ENCODE data around the gene ITM2C. TPM values are rescaled to one million over a fixed set of nuclear protein-coding genes. Genes with fewer than 3 reads are reported as not detected.
A peak's percentile ranks its signal among the peaks of the same experiment; 100 is the strongest.

ITM2C gene
- total and polyA plus RNA-seq, 4 donors, result 18.0 to 99.7 (median 23.1) TPM

DNA sequence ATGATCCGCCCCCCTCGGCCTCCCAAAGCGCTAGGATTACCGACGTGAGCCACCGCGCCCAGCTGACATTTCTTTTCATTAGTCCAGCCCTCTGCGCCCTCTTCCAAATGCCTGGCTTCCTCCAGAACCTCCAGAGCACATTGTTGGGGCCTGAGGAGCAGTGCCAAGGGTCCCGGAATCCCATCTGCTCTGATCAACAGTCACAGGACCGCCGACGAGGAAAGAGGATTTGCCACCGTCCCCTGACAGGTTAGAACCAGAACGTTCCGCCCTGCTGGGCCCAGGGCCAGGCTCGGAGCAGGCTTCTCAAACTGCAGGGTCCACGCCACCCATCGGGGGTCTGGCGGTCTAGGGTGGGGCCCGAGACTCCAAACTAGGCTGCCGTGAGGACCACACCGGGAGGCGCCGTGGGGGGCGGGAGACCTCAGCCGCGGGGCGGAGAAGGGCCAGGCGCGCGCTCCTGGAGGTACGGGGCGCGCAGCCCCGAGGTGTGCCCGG is 36.9 kb upstream of the ITM2C start:
- Histone ChIP-seq H3K9me3 (ENCODE audit: control insufficient read depth in 4 of 4, insufficient read depth in 3 of 4, low read length in 3 of 4) (peaks cover 0 to 6% (median 0%) of the 10 kb centered on the region in 4 donors), H3K9ac (ENCODE audit: insufficient read depth in 1 of 2, low read length in 2 of 2) (no peak overlapping the region), H3K36me3 (ENCODE audit: control insufficient read depth in 4 of 4, insufficient read depth in 4 of 4, low read length in 4 of 4) (no peaks in the 10 kb centered on the region), H3K4me1 (ENCODE audit: control insufficient read depth in 5 of 5, insufficient read depth in 5 of 5, low read length in 5 of 5) (peaks cover 0 to 11% (median 0%) of the 10 kb centered on the region in 5 donors), H3K27ac (ENCODE audit: low read depth in 1 of 2, low read length in 1 of 2) (no peak overlapping the region), H3K4me3 (no peak overlapping the region), H3K27me3 (ENCODE audit: control insufficient read depth in 3 of 3, insufficient read depth in 3 of 3, low read length in 2 of 3) (peaks cover 0 to 12% (median 5%) of the 10 kb centered on the region in 3 donors)
- DNase-seq, result peak in 1 of 3 donors; percentile 29
- ATAC-seq (ENCODE audit: insufficient read depth, low FRiP score), result no peak
- TF ChIP-seq, protein P1, sequence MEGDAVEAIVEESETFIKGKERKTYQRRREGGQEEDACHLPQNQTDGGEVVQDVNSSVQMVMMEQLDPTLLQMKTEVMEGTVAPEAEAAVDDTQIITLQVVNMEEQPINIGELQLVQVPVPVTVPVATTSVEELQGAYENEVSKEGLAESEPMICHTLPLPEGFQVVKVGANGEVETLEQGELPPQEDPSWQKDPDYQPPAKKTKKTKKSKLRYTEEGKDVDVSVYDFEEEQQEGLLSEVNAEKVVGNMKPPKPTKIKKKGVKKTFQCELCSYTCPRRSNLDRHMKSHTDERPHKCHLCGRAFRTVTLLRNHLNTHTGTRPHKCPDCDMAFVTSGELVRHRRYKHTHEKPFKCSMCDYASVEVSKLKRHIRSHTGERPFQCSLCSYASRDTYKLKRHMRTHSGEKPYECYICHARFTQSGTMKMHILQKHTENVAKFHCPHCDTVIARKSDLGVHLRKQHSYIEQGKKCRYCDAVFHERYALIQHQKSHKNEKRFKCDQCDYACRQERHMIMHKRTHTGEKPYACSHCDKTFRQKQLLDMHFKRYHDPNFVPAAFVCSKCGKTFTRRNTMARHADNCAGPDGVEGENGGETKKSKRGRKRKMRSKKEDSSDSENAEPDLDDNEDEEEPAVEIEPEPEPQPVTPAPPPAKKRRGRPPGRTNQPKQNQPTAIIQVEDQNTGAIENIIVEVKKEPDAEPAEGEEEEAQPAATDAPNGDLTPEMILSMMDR (IDR thresholded peaks at IDR 0.05; ENCODE audit: control extremely low read depth, extremely low read depth), result no peak
- 21 to 33% methylated on average over 34 to 36 of the region's 36 CpGs for WGBS, 2 donors

DNA sequence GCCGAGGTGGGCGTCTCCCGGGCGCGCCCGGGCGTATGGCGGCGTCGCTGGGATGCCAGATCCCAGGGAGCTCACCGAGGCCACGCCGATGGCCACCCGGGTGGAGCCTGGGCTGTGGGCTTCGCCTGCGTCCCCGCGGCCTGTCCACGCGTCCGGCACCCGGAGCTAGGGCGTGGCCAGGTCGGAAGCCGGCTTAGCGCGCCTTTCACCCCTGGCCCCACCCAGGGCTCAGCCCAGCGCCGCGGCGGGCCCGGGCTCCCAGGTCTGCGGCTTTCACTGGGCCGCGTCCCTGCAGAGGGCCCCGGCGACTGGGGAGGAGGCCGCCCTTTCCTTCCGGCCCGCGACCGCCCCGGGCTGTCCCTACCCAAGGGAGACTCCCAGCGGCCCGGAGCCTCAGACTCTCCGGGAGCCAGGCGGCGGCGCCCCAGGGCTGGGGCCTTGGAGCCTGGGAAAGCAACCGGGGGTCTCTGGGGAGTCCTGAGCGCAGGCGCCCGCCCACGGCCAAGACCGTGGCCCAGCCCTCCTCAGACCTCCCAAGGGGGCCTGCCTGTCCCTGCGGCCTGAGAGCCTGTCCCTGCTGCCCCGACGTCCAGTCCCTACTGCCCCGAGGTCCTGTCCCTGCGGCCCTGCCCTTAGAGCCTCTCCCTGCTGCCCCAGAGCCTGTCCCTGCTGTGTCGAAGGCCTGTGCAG is 36.3 kb upstream of the ITM2C start:
- H3K36me3 ChIP-seq (ENCODE audit: control insufficient read depth in 4 of 4, insufficient read depth in 4 of 4, low read length in 4 of 4), result no peaks in the 10 kb centered on the region
- peaks cover 0 to 11% (median 0%) of the 10 kb centered on the region in 5 donors for H3K4me1 ChIP-seq (ENCODE audit: control insufficient read depth in 5 of 5, insufficient read depth in 5 of 5, low read length in 5 of 5)
- H3K27ac ChIP-seq (ENCODE audit: low read depth in 1 of 2, low read length in 1 of 2), result no peak overlapping the region
- TF ChIP-seq, protein P1 (IDR thresholded peaks at IDR 0.05; ENCODE audit: control extremely low read depth, extremely low read depth), result no peak
- no peak overlapping the region for H3K4me3 ChIP-seq
- ATAC-seq (ENCODE audit: insufficient read depth, low FRiP score), result no peak
- H3K27me3 ChIP-seq (ENCODE audit: control insufficient read depth in 3 of 3, insufficient read depth in 3 of 3, low read length in 2 of 3), result peaks cover 0 to 12% (median 5%) of the 10 kb centered on the region in 3 donors
- 11 to 15% methylated on average over 50 to 61 of the region's 61 CpGs for WGBS, 2 donors
- H3K9me3 ChIP-seq (ENCODE audit: control insufficient read depth in 4 of 4, insufficient read depth in 3 of 4, low read length in 3 of 4), result peaks cover 0 to 6% (median 0%) of the 10 kb centered on the region in 4 donors
- no peak overlapping the region for H3K9ac ChIP-seq (ENCODE audit: insufficient read depth in 1 of 2, low read length in 2 of 2)
- peak in 2 of 3 donors; percentile 18 to 21 for DNase-seq

DNA sequence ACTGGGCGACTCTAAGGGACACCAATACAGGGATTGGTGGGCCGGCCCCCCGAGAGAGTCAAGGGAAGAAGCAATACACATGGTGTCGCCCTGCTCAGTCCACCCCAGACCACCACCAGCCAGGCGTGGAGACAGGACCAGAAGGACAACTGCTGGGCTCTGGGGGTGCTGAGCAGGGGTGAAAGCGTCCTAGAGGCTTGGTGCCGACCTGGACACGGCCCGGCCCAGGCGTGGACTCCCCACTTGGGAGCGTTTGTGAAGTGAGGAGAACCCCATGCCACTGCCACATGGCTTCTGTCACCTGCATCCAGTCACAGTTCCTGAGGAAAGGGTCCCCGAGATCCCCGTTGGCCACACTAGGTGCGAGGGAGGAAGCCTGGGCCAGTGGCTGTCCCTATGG is 35.4 kb upstream of the ITM2C start:
- H3K9me3 ChIP-seq (ENCODE audit: control insufficient read depth in 4 of 4, insufficient read depth in 3 of 4, low read length in 3 of 4), result peaks cover 0 to 6% (median 0%) of the 10 kb centered on the region in 4 donors
- H3K36me3 ChIP-seq (ENCODE audit: control insufficient read depth in 4 of 4, insufficient read depth in 4 of 4, low read length in 4 of 4), result no peaks in the 10 kb centered on the region
- TF ChIP-seq, protein P1 (IDR thresholded peaks at IDR 0.05; ENCODE audit: control extremely low read depth, extremely low read depth), result no peak
- no peak overlapping the region for H3K27ac ChIP-seq (ENCODE audit: low read depth in 1 of 2, low read length in 1 of 2)
- peaks cover 0 to 11% (median 0%) of the 10 kb centered on the region in 5 donors for H3K4me1 ChIP-seq (ENCODE audit: control insufficient read depth in 5 of 5, insufficient read depth in 5 of 5, low read length in 5 of 5)
- 97 to 98% methylated on average over 14 of the region's 14 CpGs for WGBS, 2 donors
- ATAC-seq (ENCODE audit: insufficient read depth, low FRiP score), result no peak
- peaks cover 0 to 12% (median 5%) of the 10 kb centered on the region in 3 donors for H3K27me3 ChIP-seq (ENCODE audit: control insufficient read depth in 3 of 3, insufficient read depth in 3 of 3, low read length in 2 of 3)
- no peak overlapping the region for H3K4me3 ChIP-seq
- H3K9ac ChIP-seq (ENCODE audit: insufficient read depth in 1 of 2, low read length in 2 of 2), result no peak overlapping the region
- DNase-seq, result no peak

All from lung (tissue), 12 donors.